NOMO-1 treated with DMSO at 0.1 percent for 48 hours (cell line): ENCODE measurements around the gene TTLL11.
"Not testable (repeated sequence)": the region's sequence is repeated elsewhere in the genome, so short reads cannot be mapped to it uniquely, and the experiment has no call there.

Experiments used
- DNase-seq: peaks from one replicate; lab custom pipeline; 2025; ENCODE audit not compliant: unreplicated experiment; lab: John Stamatoyannopoulos, UW

The TTLL11 gene

DNA sequence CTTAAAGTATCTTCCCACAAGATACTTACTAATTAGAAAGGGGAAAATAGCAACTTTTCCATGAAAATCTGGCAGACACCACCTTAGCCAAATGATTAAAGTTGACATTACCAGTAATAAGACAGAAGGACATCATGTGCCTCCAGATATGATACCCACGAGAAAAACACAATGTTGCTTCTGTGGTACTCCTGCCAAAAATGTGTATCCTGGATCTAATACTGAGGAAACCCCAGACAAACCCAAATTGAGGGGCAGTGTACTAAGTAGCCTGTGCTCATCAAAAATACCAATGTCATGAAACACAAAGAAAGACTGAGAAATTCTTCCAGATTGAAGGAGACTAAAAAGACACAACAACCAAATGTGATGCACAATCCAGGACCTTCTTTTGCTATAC, 85.3 kb downstream of the TTLL11 start:
- DNase-seq: no peak

DNA sequence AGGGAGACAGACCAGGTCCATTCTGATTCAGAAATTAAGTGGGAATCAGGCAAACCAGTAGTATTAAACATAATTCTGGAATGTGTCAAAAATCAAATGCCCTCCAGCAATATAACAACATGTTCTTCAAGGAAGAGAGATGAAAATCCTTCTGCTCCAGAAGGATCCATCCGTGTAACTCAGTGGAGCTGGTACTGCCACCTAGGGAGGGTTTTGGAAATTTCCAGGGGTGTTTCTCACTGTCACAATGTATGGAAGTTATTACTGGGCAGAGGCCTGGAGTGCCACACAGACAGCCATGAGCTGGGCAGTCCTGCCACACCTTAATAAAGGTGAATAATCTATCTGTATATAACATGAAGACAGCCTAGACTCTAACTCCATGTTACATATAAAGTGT, 87.5 kb downstream of the TTLL11 start:
- no peak for DNase-seq

DNA sequence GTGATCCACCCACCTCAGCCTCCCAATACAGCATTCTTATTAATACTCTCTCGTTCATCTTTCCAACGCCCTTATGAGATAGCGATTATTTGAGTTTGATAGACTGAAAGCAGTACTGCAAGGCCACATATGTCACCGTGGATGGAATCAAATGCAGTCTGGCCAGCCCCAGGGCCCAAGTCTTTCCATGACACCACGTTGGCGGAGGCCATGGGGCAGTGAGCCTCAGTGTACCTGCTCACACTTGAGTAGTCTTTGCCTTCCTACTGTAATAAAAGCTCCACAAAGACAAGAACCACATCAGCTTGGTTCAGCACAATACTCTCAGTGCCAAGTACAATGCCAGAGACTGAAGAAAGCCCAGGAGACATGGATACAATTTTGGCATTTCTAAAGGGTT, 88.5 kb downstream of the TTLL11 start:
- DNase-seq: no peak

DNA sequence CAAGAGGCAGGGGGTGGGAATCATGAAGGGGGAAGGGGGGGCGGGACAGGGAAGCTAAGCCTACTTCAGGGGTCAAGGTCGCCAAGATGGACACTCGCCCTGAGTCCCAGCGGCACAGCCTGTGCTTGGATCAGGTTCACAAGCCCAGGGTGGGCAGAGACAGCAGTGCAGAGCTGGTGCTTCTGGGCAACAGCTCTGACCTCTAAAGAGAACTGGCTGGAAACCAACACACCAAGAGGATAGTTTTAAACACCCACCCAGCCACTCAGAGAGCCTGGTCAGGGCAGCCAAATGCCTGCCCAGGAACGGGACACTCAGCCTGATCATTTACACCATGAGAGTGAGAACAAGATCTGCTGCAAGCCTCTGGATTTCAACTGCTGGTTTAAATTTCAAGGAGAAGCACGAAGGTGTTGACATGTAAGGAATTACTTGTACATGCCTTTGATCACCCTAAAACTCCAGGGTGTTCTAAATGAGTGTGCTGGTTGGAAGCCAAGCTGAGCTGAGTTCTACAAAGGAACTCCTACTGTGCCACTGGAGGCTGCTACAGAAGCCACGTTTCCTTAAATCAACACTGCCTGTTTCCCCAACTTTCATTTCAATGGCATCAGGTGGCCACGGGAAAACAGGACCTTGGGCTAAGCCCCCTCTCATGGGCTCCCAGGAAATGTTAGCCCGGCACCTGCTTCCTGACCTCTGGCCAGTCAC, 91.5 kb downstream of the TTLL11 start:
- no peak for DNase-seq

DNA sequence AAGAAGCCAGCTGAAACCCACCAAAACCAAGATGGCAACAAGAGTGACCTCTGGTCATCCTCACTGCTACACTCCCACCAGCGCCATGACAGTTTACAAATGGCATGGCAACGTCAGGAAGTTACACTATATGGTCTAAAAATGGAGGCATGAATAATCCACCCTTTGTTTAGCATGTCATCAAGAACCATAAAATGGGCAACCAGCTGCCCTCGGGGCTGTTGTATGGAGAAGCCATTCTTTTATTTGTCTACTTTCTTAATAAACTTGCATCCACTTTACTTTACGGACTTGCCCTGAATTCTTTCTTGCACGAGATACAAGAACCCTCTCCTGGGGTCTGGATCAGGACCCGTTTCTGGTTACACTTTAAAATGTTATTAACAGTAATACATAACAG, 92.6 kb downstream of the TTLL11 start:
- DNase-seq: not testable (repeated sequence)

DNA sequence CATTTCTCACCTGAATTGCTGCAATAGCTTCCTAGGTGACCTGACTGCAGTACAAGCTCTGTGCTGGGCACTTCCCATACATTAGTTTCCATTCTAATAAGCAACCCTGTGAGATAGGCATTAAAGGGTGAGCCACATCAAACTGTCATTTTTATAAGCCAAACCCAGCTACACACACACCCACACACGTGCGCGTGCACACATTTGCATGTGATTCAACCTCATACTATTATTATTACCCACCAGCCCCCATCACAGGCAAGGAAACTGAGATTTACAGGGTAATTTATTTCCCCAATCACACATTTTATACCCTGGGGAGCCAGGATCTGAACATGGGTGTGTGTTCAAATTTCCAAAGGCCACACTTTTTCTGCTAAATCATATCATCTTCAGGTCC, 93.6 kb downstream of the TTLL11 start:
- no peak for DNase-seq

DNA sequence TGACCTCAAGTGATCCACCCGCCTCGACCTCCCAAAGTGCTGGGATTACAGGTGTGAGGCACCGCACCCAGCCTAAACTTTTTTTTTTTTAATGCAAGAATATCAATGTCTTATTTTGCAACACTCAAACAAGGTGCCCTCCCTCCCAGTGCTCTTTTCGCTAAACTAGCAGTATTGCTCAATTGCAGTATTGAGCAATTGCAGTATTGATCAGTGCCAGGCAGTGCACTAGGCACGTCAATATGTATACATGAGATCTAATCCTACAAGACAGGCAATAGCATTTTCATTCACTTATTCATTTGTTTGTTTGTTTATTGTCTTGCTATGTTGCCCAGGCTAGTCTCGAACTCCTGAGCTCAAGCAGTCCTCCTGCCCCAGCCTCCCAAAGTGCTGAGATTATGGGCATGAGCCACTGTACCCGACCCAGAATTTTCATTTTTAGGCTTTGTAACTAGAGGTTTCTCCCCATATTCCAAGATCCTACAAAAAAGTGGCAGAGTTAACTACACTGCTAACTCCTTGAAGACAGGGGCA, 94.5 kb downstream of the TTLL11 start:
- peak; percentile 6 for DNase-seq

DNA sequence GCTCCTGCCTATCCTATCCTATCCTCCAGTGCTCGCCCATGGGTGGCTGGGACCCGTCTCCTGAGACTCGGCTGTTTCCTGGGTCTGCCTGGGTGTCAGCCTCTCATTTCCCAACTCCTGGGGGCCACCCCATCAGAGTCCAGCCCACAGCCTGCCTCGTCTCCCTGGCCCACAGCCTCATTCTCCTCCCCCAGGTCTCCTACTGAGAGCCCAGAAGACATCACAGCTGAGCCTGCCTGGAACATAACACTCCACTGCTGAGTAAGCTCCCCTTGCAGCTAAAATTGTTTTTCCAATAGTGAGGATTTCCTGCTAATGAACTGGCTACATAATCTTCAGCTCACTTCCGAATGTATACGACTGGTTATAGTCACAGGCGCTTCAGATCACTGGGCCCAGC, 95.3 kb downstream of the TTLL11 start:
- DNase-seq: no peak

DNA sequence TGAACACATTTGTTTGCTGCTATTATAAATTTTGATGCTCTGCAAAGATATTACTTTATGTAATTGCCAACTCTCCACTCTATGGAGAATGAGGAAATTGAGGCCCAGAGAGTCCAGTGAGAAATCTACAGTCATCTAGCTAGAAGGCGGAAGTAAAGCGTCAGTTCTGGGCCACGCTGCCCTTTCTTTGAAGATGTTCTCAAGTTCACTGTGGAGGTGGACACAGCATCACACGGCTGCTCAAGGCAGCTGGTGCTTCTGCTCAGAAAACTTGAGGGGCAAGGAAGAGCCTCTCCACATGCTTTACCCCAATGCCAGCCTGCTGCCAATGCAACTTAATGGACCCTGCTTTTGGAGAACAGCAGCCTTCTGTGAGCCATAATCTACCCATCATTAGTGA, 96.3 kb downstream of the TTLL11 start:
- DNase-seq: no peak

DNA sequence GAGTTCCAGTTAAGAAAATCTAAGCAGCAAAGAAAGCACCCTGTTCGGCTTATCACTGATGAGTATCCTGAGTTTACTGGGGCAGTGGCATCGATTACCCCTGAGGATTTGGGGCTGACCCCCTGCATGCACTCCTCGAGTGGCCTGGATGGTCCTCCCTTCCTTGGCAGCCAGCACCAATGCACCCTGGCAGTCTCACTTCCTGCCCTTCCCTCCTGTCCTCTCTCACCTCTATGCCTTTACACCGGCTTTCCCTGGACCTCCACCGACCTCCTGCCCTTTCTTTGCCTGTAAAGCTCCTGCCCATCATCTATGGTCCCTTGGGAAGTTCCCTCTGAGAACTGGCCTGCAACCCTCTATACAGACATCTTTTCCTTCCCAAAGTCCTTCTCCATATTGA, 97.1 kb downstream of the TTLL11 start:
- DNase-seq: no peak

DNA sequence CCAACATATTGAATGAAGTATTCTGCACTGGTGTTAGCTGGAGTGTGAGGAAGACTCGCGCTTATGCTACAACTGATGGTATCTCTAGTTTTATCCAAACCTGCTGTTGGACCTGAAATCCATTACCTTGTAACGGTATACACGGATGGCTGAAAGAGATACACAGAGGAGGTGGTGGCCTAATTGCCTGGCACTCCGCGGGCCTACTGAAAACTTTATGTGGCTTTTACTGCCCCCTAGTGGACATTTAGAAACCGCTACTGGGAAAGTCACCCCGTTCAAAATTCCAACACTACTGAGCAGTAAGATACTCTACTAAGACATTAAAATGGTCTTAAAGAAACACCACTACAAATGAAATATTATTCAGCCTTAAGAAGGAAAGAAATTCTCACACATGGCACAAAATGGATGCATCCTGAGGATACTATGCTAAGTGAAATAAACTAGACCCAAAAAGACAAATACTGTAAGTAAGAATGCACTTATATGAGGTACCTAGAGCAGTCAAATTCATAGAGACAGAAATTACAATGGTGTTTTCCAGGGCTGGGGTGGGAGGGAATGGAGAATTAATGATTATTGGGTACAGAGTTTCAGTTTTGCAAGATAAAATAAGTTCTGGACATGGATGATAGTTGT, 100.4 kb downstream of the TTLL11 start:
- peak; percentile 61 for DNase-seq

DNA sequence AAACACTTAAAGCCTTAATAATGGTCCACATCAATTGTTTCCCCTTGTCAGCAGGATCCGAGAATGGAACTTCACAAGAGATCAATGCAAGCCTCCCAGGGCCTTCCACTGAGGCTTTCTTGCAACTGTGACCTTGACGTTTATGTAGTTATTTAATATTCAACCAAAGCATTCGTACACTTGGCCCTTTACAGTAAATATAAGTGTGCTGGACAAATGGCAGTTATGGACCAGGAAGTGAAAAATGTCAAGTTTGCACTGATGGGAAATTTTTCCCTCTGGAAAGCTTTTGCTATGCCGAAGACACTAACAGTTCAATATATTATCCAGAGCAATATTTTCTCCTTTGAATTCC, 101.8 kb downstream of the TTLL11 start:
- DNase-seq: no peak

DNA sequence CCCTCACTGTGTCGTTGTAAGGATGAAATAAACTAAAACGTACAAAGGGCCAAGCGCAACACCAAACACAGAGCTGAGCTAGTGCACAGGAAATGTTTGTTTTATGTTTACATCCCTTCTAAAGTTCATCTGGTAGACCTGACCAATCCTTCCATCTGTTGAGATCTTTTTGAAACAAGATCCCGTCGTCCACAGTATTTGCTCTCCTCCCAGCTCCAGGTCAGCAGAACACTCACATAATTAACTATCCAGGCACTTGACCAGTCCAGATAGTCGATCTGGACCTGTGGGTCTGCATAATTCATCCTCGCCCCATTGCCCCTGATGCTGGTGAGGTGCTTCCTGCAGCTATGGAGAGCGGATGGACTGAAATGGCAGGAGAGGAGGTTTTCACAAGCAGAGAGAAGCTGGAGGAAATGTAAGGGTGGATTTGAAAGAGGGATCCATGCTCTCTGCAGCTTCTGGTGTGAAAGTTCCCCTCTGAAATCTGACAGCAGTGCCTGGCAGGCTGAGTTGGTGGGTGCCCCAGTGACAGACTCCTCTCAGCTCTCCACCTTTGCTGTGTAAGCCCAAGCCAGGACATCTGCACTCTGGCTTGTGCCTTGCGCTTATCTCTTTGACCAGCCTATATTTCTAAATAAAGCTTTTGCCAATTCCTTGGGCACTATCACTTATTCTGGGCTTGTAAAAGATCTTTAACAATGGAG, 102.4 kb downstream of the TTLL11 start:
- no peak for DNase-seq

DNA sequence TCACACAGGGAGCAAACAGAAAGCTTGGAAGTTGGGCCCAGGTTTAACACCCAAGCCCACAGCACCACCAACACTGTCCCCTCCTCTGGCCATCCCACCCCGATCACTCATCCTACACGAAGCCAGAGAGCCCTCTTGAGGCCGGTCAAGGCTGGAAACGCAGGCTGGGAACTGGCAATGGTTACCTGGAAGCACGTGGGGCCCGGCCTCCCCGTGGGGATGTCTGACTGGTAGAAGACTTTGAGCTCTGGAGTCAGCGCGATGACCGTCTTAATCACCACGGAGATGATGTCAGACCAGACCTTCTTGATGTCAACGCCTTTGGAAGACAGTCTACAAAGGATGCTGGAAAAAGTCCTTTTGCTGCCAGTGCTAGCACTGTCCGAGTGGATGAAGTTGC, 104.1 kb downstream of the TTLL11 start:
- no peak for DNase-seq

DNA sequence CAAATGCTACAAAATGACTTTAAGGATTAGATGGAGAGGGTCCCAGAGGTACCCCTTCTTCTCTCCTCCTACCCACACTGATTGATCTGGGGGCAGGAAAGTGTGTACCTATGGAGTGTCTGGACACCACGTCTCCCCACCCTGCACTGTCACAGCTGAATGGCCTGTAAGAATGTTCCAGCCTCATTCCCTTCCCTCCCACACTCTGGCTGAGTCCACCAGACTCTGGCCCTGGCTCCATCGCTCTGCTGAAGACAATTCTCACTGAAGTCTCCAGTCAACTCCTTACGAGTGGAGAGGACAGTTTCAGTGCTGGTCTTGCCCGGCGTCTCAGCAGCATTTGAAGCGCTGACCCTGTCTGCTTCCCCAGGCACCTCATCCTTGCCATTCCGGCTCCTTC, 105.8 kb downstream of the TTLL11 start:
- no peak for DNase-seq

DNA sequence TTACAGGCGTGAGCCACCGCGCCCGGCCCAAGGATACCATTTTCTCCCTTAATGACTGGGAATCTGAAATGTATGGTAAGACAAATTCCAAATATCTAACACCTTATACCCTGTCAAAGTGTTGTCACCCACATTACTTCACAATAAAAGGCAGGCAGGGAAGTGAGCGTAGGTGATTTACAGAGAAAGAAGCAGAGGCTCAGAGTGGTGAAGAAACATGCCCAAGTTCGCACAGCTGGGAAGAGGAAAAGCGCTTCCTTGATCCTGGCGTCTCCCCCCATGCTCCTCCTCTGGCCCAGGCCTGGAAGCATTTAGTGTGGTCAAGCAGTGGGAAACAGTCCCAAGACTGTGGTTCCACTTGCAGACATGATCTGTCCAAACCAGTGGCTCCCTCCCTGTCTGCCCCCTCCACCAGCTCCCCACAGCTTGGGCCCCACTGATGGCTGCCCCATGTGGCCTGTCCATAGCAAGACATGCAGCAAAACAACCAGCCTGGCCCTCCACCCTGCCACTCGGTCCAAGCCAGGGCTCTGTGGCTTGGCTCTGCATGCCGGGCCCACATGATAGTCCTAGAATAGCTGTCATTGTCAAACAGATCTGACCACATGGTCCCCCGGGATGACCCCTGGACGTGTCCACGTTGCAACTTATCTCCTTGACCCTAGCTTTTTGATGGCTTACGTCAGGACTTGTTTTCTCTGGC, 107.2 kb downstream of the TTLL11 start:
- DNase-seq: no peak

DNA sequence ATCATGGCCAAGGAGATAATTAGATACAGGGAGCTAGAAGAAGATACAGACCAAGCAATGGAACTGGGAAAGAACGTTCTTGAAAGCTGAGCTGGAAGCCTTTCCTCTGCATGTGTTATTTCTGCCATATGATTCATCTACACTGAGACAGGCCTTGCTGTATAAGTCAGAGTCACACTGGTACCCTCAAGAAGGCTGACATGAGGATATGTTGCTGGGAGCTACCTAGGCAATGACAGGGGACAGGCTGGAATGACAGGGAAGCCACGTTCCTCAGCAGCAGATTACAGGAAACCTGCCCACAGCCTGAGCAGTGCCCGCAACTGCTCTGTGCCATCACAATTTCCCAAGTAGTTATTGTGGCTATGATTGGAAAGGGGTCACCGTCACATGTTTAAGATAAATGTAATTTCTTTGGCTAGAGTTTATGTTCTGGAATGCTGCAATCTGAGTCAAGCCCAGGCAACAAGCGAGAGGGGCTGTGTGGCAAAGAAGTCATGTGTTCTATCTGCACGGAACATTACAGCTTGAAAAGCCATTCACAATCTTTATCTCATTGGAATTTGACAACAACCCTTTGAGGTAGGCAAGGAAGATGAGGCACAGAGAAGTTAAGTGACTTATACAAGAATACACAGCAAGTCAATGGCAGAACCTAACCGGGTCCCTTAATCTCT, 108.2 kb downstream of the TTLL11 start:
- DNase-seq: no peak

DNA sequence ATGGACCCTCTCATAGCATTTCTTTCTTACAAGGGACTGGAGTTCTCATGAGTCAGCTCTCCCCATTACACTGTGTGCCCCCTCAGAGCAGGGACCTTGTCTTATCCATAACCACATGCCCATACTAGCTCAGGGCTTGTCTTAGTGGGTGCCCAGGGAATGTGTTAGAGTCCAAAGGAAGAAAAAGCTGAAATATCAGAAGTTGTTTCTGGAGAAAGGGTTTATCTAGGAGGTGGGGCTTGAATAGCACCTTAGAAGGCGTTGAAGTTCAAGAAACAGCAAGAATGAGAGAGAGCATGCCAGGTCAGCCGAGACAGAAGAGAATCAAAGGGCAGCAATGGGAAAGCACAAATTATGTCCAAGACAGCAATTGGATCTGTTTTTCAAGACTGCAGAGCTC, 109.4 kb downstream of the TTLL11 start:
- no peak for DNase-seq

DNA sequence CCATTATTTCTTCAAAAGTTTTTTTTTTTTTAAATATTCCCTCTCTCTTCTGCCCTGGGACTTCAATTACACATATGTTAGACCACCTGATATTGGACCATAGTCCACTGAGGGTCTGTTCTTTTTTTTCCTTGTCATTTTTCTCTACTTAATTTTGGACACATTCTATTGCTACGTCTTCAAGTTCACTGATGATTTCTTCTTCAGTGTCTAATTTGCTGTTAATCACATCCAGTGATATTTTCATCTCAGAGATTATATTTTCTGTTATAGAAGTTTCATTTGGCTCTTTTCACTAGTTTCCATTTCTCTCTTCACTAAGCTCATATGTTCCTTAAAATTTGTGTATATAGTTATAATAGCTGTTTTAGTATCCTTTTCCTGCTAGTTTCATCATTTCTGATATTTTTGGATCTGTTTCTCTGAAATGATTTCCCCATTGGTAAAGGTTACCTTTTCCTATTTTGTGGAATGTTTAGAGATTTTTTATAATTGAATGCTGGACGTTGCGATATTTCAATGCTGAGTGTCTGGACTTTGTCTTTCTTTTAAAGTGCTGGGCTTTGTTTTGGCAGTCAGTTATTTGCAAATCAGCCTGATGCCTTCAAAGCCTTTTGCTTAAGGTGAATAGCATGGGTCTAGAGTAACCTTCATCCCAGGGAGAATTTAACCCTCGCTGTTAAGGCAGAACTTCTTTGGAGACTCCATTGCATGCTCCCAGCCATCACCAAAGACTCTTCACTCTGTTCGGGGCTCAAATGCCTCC, 111.8 kb downstream of the TTLL11 start:
- no peak for DNase-seq

DNA sequence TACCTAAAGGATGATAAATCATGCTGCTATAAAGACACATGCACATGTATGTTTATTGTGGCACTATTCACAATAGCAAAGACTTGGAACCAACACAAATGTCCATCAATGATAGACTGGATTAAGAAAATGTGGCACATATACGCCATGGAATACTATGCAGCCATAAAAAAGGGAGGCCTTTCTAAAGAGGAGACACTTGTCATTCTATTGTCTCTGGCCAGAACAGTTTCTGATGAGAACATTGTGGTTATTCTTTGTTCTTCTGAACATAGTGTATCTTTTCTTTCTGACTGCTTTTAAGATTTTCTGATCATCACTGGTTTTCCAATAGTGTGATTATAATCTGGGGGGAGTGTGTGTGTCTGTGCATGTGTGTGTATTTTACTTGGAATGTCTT, 112.4 kb downstream of the TTLL11 start:
- DNase-seq: not testable (repeated sequence)
